Measurements from ENCODE around the gene RABGAP1L.

RABGAP1L gene

DNA sequence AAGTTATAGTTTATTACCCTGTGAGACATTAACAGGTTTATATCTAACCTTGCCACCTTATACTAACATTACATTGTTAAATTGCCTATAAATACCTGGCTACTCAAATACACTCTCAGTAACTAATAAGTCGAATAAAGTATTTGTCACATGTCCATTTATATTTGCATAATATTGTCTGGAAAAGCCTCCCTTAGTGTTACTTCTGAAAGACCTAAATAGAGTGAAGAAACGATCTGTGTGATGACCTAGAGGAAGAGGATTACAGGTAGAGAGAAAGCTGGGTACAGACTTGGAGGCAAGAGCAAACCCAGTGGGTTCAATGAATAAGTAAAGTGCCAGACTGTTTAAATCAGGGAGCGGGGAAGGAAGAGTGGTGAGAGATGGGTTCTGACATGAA, 837.7 kb downstream of the RABGAP1L start:
- TF ChIP-seq, protein P1, sequence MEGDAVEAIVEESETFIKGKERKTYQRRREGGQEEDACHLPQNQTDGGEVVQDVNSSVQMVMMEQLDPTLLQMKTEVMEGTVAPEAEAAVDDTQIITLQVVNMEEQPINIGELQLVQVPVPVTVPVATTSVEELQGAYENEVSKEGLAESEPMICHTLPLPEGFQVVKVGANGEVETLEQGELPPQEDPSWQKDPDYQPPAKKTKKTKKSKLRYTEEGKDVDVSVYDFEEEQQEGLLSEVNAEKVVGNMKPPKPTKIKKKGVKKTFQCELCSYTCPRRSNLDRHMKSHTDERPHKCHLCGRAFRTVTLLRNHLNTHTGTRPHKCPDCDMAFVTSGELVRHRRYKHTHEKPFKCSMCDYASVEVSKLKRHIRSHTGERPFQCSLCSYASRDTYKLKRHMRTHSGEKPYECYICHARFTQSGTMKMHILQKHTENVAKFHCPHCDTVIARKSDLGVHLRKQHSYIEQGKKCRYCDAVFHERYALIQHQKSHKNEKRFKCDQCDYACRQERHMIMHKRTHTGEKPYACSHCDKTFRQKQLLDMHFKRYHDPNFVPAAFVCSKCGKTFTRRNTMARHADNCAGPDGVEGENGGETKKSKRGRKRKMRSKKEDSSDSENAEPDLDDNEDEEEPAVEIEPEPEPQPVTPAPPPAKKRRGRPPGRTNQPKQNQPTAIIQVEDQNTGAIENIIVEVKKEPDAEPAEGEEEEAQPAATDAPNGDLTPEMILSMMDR (conservative IDR thresholded peaks at IDR 0.05; ENCODE audit: low read depth) = no peak
- CTCF ChIA-PET = interaction anchor here (0.5 to 0.6 kb wide), 3 partner anchors 219 to 850 kb away, joined by 3 read pairs; no protein-coding TSS in a partner anchor
- DNase-seq (ENCODE audit: low spot score) = no peak
- H3K27ac ChIP-seq = no peak overlapping the region
- POLR2A ChIA-PET (ENCODE audit: low non-redundant PET) = no interaction called here

- TF ChIP-seq, protein P1 (conservative IDR thresholded peaks at IDR 0.05; ENCODE audit: low read depth) = peak; percentile 74
- DNase-seq (ENCODE audit: low spot score) = peak; percentile 70
- CTCF ChIA-PET = interaction anchor here (0.6 to 1.5 kb wide), 8 partner anchors 9 to 937 kb away, joined by 3 to 6 read pairs (median 4); no protein-coding TSS in a partner anchor
- H3K27ac ChIP-seq = peak overlapping the region; percentile 96
- POLR2A ChIA-PET (ENCODE audit: low non-redundant PET) = interaction anchor here (0.6 to 1.0 kb wide), 2 partner anchors 25 to 703 kb away, joined by 3 to 6 read pairs; no protein-coding TSS in a partner anchor
These were observed 839.4 kb downstream of the RABGAP1L start for GRCh38 chr1:174998569-174999215.

GRCh38 chr1:174999216-174999935, 840.1 kb downstream of the RABGAP1L start:
- CTCF ChIA-PET = interaction anchor here (0.7 to 1.5 kb wide), 4 partner anchors 10 to 189 kb away, joined by 3 to 6 read pairs (median 4); no protein-coding TSS in a partner anchor
- H3K27ac ChIP-seq = peak overlapping the region; percentile 96
- POLR2A ChIA-PET (ENCODE audit: low non-redundant PET) = interaction anchor here (0.6 to 1.0 kb wide), 3 partner anchors 8 to 704 kb away, joined by 3 to 6 read pairs (median 5); no protein-coding TSS in a partner anchor
- TF ChIP-seq, protein P1 (conservative IDR thresholded peaks at IDR 0.05; ENCODE audit: low read depth) = no peak
- peak; percentile 94 for DNase-seq (ENCODE audit: low spot score)

DNA sequence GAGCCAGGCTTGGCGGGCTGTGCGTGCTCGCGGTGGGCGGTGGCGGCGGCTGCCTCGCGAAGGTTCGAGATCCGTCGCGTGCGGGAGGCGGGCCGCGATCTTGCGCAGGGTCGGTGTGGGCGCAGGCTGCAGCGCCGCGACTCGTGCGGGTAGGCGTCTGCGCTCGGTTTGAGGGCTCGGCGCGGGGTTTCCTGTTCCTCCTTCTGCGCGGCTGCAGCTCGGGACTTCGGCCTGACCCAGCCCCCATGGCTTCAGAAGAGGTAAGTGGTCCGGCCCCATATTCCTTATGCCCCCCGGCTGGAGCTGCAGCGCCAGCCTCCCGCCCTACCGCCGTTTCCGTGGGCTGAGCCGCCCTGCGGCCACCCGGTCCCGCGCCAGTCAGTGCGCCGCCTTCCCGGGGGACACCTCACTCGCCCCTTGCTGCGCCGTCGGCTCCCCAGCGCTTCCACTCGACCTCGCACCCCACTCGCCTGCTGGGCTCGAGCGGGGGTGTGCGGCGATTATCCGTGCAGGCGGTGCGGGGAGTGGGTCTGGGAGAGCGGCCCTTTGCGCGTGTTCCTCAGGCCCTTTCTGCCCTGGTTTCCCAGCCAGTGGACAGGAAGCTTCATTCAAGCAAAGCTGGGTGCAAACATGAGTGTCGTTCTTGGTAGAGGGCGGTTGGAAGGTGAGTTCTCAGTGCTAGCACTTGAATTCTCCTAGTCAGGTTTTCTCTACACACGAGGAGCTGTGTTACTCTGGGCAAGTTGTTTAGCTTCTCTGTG, 840.8 kb downstream of the RABGAP1L start, which contains the start of gene CACYBP:
Gene CACYBP (plus strand): TSS at position 12 of the 761 bp plus-strand sequence. CDS start 234 bp downstream, at position 246.
- H3K27ac ChIP-seq = peak within 1 kb of the TSS; percentile 96
- no peak for DNase-seq (ENCODE audit: low spot score)
- TF ChIP-seq, protein P1 (conservative IDR thresholded peaks at IDR 0.05; ENCODE audit: low read depth) = no peak
- ChIA-PET POLR2A (ENCODE audit: low non-redundant PET) (interaction anchor here (0.9 to 1.2 kb wide), 2 partner anchors 9 to 23 kb away, joined by 4 to 5 read pairs; partner anchors contain the start of gene MRPS14), CTCF (interaction anchor here (0.6 kb wide), 1 partner anchor 155 kb away, joined by 4 read pairs; no protein-coding TSS in a partner anchor)

- CTCF ChIA-PET = interaction anchor here (0.6 kb wide), 1 partner anchor 154 kb away, joined by 4 read pairs; no protein-coding TSS in a partner anchor
- H3K27ac ChIP-seq = peak overlapping the region; percentile 96
- POLR2A ChIA-PET (ENCODE audit: low non-redundant PET) = interaction anchor here (1.2 kb wide), 1 partner anchor 22 kb away, joined by 4 read pairs; the partner anchor contains the start of gene MRPS14
These were observed 841.4 kb downstream of the RABGAP1L start for GRCh38 chr1:175000697-175001187.

More at GRCh38 chr1:175000697-175001187, 841.4 kb downstream of the RABGAP1L start:
- TF ChIP-seq, protein P1 (conservative IDR thresholded peaks at IDR 0.05; ENCODE audit: low read depth) = no peak
- no peak for DNase-seq (ENCODE audit: low spot score)

Data from RWPE1 (cell line).